Gastrocnemius medialis (tissue), 4 donors: ENCODE measurements around the gene UNC13A. TPM values are rescaled to one million over a fixed set of nuclear protein-coding genes. Genes with fewer than 3 reads are reported as not detected.
"Not testable (repeated sequence)": the region's sequence is repeated elsewhere in the genome, so short reads cannot be mapped to it uniquely, and the experiment has no call there.

ENCODE experiments used
- ATAC-seq, 2 donors: fragments of 150-250 bp; one replicate each; pipeline ENCODE4 v1.9.1; 2016
- DNase-seq, 2 donors: peaks; one replicate each; pipeline ENCODE4 v3.0.0-alpha.2; 2019
- H3K27ac ChIP-seq, 4 donors: fragments of 200-600 bp; sonication (generic); 1 replicate in 1 of 4; 2 replicates in 3 of 4; pipeline ENCODE4 v1.5.1; 2016 to 2018; ENCODE audit warnings: mild to moderate bottlenecking in 2 of 4, moderate library complexity in 1 of 4
- H3K27me3 ChIP-seq, 3 donors: fragments of 200-600 bp; sonication (generic) in 2 of 3; 1 replicate in 1 of 3; 2 replicates in 2 of 3; pipeline versions ENCODE4 v1.5.1 to v1.6.0; 2016 to 2019; ENCODE audit warnings: mild to moderate bottlenecking in 1 of 3, moderate library complexity in 1 of 3
- H3K36me3 ChIP-seq, 2 donors: fragments of 200-600 bp; sonication (generic) in 1 of 2; one replicate each; pipeline ENCODE4 v1.5.1; 2017 to 2018
- H3K4me1 ChIP-seq, 2 donors: fragments of 200-600 bp; sonication (generic) in 1 of 2; one replicate each; pipeline ENCODE4 v1.5.1; 2016 to 2017; ENCODE audit warnings: mild to moderate bottlenecking in 2 of 2
- H3K4me3 ChIP-seq, 4 donors: fragments of 200-600 bp; sonication (generic) in 3 of 4; 1 replicate in 1 of 4; 2 replicates in 3 of 4; pipeline ENCODE4 v1.5.1; 2016 to 2019; ENCODE audit warnings: mild to moderate bottlenecking in 2 of 4
- H3K9me3 ChIP-seq, 3 donors: fragments of 200-600 bp; sonication (generic) in 2 of 3; 1 replicate in 1 of 3; 2 replicates in 2 of 3; pipeline ENCODE4 v1.5.1; 2016 to 2019
- CTCF ChIP-seq, 5 experiments: fragments of 450-650 bp in 3 of 5; fragments of 200-600 bp in 2 of 5; sonication (generic) in 2 of 5; IDR thresholded peaks in 4 of 5; conservative IDR thresholded peaks in 1 of 5; 1 replicate in 4 of 5; 2 replicates in 1 of 5; pipeline ENCODE4 v1.5.1; 2016 to 2019; ENCODE audit warnings: antibody characterized with exemption in 5 of 5, mild to moderate bottlenecking in 3 of 5, moderate library complexity in 3 of 5
- POLR2A ChIP-seq, 2 donors: fragments of 450-650 bp; IDR thresholded peaks; one replicate each; pipeline ENCODE4 v1.6.1; 2017; ENCODE audit warnings: antibody characterized with exemption in 2 of 2, mild to moderate bottlenecking in 2 of 2, moderate library complexity in 2 of 2
- in situ Hi-C, 4 donors: fragments of 200-750 bp; cut with MboI; loops; one replicate each; pipeline versions ENCODE4 v1.15.0 to v1.8.0; 2017; ENCODE audit warnings: low sequenced_read_pairs in 4 of 4
- intact Hi-C: fragments of 100-400 bp; cut with DNase I; formaldehyde crosslinking; loops from one replicate; pipeline ENCODE4 v1.15.1; 2023; ENCODE audit warnings: low total_unique reads
- total RNA-seq, 4 donors: library from RNA; depleted of rRNA; stranded (reverse); fragments of >200 nt; gene quantifications; one replicate each; pipeline versions ENCODE4 v1.1.0 to v1.2.3, GENCODE V29; 2016

UNC13A gene
- total RNA-seq, 4 donors from 2014 or later = not detected

- no peak for DNase-seq
- no peak for TF ChIP-seq CTCF (IDR thresholded peaks at IDR 0.05 in 4 of 5, conservative IDR thresholded peaks at IDR 0.05 in 1 of 5)
- TF ChIP-seq POLR2A (IDR thresholded peaks at IDR 0.05) = no peak
- intact Hi-C loops (no loop called here), in situ Hi-C loops (no loop called here)
- peaks cover 11 to 16% (median 13%) of the 10 kb centered on the region in 3 donors for H3K27me3 ChIP-seq
- H3K27ac ChIP-seq = no peak overlapping the region
- no peaks in the 10 kb centered on the region for H3K9me3 ChIP-seq
- no peak for ATAC-seq
- H3K4me1 ChIP-seq = no peaks in the 10 kb centered on the region
- H3K36me3 ChIP-seq = no peaks in the 10 kb centered on the region
- no peak overlapping the region for H3K4me3 ChIP-seq
These were observed 89.2 kb downstream of the UNC13A start for GRCh38 chr19:17598953-17599352.

- H3K36me3 ChIP-seq, H3K4me1 ChIP-seq, H3K27ac ChIP-seq, H3K4me3 ChIP-seq, in situ Hi-C loops, intact Hi-C loops, H3K9me3 ChIP-seq, DNase-seq, ATAC-seq: not testable (repeated sequence)
- H3K27me3 ChIP-seq = peaks cover 11 to 13% (median 13%) of the 10 kb centered on the region in 3 donors
These were observed 90.1 kb downstream of the UNC13A start for GRCh38 chr19:17598063-17598462.

GRCh38 chr19:17594296-17594695, 93.9 kb downstream of the UNC13A start:
- intact Hi-C loops, H3K27me3 ChIP-seq, H3K27ac ChIP-seq, H3K4me1 ChIP-seq, H3K9me3 ChIP-seq, DNase-seq, ATAC-seq, H3K36me3 ChIP-seq, H3K4me3 ChIP-seq, in situ Hi-C loops: not testable (repeated sequence)

GRCh38 chr19:17590866-17591265, 97.3 kb downstream of the UNC13A start:
- intact Hi-C loops = no loop called here
- in situ Hi-C loops = no loop called here
- no peak for TF ChIP-seq POLR2A (IDR thresholded peaks at IDR 0.05)
- no peak for TF ChIP-seq CTCF (IDR thresholded peaks at IDR 0.05 in 4 of 5, conservative IDR thresholded peaks at IDR 0.05 in 1 of 5)

GRCh38 chr19:17585395-17585794, 102.8 kb downstream of the UNC13A start:
- ATAC-seq, H3K27me3 ChIP-seq, intact Hi-C loops, DNase-seq, H3K4me3 ChIP-seq, H3K9me3 ChIP-seq, H3K27ac ChIP-seq, H3K4me1 ChIP-seq, in situ Hi-C loops: not testable (repeated sequence)
- H3K36me3 ChIP-seq = peaks cover 0 to 24% of the 10 kb centered on the region in 2 donors

More at GRCh38 chr19:17590866-17591265, 97.3 kb downstream of the UNC13A start:
- Histone ChIP-seq H3K9me3 (no peaks in the 10 kb centered on the region), H3K27ac (no peak overlapping the region), H3K27me3 (peaks cover 0 to 5% (median 0%) of the 10 kb centered on the region in 3 donors), H3K4me1 (no peaks in the 10 kb centered on the region), H3K36me3 (no peaks in the 10 kb centered on the region), H3K4me3 (no peak overlapping the region)
- DNase-seq (no peak), ATAC-seq (no peak)

- Histone ChIP-seq H3K4me1 (no peaks in the 10 kb centered on the region), H3K9me3 (no peaks in the 10 kb centered on the region), H3K4me3 (no peak overlapping the region), H3K27ac (no peak overlapping the region), H3K36me3 (peaks cover 0 to 27% of the 10 kb centered on the region in 2 donors), H3K27me3 (no peaks in the 10 kb centered on the region)
- no peak for TF ChIP-seq POLR2A (IDR thresholded peaks at IDR 0.05)
- no peak for TF ChIP-seq CTCF (IDR thresholded peaks at IDR 0.05 in 4 of 5, conservative IDR thresholded peaks at IDR 0.05 in 1 of 5)
- DNase-seq = no peak
- in situ Hi-C loops (no loop called here), intact Hi-C loops (no loop called here)
- ATAC-seq = no peak
These were observed 104.0 kb downstream of the UNC13A start for GRCh38 chr19:17584132-17584531.
